A549 treated with AZD2906 at 1 μM for 4 hours (cell line): ENCODE results near the gene UNC5A. TPM values are rescaled to one million over a fixed set of nuclear protein-coding genes. Genes with fewer than 3 reads are reported as not detected.

Experiments
- total RNA-seq: library from RNA; stranded (reverse); fragments of 200-300 nt; extraction: Qiagen RNA extraction; gene quantifications from 5 replicates; pipeline ENCODE4 v1.2.3, GENCODE V29; 2022

Gene UNC5A
- 0.55 to 0.90 TPM (median 0.84 TPM) in 5 replicates for total RNA-seq

DNA sequence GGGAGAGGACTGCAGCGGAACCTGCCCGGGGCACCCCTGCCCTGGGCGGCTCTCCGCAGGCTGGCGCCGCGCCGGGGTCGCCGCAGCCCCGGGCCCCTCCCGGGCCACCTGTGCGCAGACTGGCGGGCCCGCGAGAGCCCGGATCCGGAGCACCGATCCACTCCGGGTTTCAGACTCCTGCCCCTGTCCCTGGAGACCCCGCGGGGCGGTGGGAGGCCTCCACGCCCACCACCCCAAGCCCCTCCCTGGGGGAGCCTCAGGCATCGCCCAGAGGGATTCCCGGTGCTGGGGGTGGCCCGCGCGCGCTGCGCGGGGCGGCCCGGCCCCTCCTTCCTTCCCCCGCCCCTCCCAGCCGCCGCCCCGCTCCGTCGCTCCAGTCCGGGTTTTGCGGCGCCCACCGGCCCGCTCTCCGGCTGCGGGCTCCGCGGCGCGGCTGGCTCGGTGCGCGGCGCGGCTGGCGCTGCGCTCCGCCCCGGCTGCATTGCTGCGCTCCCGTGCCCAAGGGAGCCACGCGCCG lies at the start of gene UNC5A:
Gene UNC5A, plus strand, starts transcription at position 479 of the 517 bp plus-strand sequence. CDS start 192 bp downstream, outside the sequence.

GRCh38 chr5:176899296-176899891 lies 89.0 kb downstream of the UNC5A start, which contains the start of gene HK3:
TSS of gene HK3 (minus strand) at chr5:176899346. CDS start at chr5:176896159, 3,187 bp downstream.

Other genes with a start within 250 kb of the UNC5A start
- 8.2 to 9.6 TPM (median 9.2 TPM) in 5 replicates for gene GPRIN1, start 200.4 kb upstream of the UNC5A start, total RNA-seq
- 0.84 to 1.4 TPM (median 1.3 TPM) in 5 replicates for gene SNCB, start 180.0 kb upstream of the UNC5A start, total RNA-seq
- not detected in 5 replicates for gene EIF4E1B, start 179.9 kb upstream of the UNC5A start, total RNA-seq
- 61.7 to 65.9 TPM (median 63.1 TPM) in 5 replicates for gene TSPAN17, start 163.1 kb upstream of the UNC5A start, total RNA-seq
- 0.02 to 0.07 TPM in 2 of 5 replicates, not detected in the others for gene HK3, start 88.8 kb downstream of the UNC5A start, total RNA-seq
- 38.6 to 45.1 TPM (median 42.2 TPM) in 5 replicates for gene UIMC1, start 196.2 kb downstream of the UNC5A start, total RNA-seq
- 8.3 to 10.5 TPM (median 9.6 TPM) in 5 replicates for gene ZNF346, start 212.1 kb downstream of the UNC5A start, total RNA-seq